Calu3 (cell line): ENCODE measurements around the gene SDR42E2. TPM values are rescaled to one million over a fixed set of nuclear protein-coding genes. Genes with fewer than 3 reads are reported as not detected.
A peak's percentile ranks its signal among the peaks of the same experiment; 100 is the strongest.

Experiments
- Bru-seq: library from RNA; stranded (reverse); fragments of 400-500 nt; gene quantifications from one replicate; lab custom pipeline; 2021; lab: Mats Ljungman, UMichigan
- BruChase-seq, 2 experiments: library from RNA; stranded (reverse); fragments of 400-500 nt; gene quantifications; one replicate each; lab custom pipeline; 2021; lab: Mats Ljungman, UMichigan
- BruUV-seq: library from RNA; stranded (reverse); fragments of 400-500 nt; replicated peaks from 2 replicates; lab custom pipeline; 2021; lab: Mats Ljungman, UMichigan
- CTCF ChIA-PET: fragments of 300-600 bp; sonication (Branson Sonifier 250); formaldehyde crosslinking; loops from one replicate; lab custom pipeline; 2022; ENCODE audit warnings: antibody characterized with exemption; lab: Charles Lee
- DNase-seq: peaks from one replicate; pipeline ENCODE4 v3.0.0; 2022
- H3K27ac Mint-ChIP-seq: one replicate; pipeline ENCODE4 v1.8.0; 2022; ENCODE audit warnings: mixed read lengths; ENCODE audit not compliant: unreplicated experiment
- H3K27me3 Mint-ChIP-seq: one replicate; pipeline ENCODE4 v1.8.0; 2022; ENCODE audit warnings: mixed read lengths; ENCODE audit not compliant: unreplicated experiment
- H3K36me3 Mint-ChIP-seq: one replicate; pipeline ENCODE4 v1.8.0; 2022; ENCODE audit warnings: mild to moderate bottlenecking, moderate library complexity, mixed read lengths; ENCODE audit not compliant: insufficient read depth, unreplicated experiment
- H3K4me1 Mint-ChIP-seq: one replicate; pipeline ENCODE4 v1.8.0; 2022; ENCODE audit warnings: mild to moderate bottlenecking, low read depth, mixed read lengths; ENCODE audit not compliant: unreplicated experiment
- H3K4me3 Mint-ChIP-seq: one replicate; pipeline ENCODE4 v1.8.0; 2022; ENCODE audit warnings: mild to moderate bottlenecking, low read depth, moderate library complexity, mixed read lengths; ENCODE audit not compliant: unreplicated experiment
- H3K9me3 Mint-ChIP-seq: one replicate; pipeline ENCODE4 v1.8.0; 2022; ENCODE audit warnings: low read depth, mixed read lengths; ENCODE audit not compliant: unreplicated experiment
- CTCF ChIP-seq: fragments of 200-600 bp; IDR thresholded peaks from one replicate; pipeline ENCODE4 v1.8.0; 2022; ENCODE audit warnings: antibody characterized with exemption; ENCODE audit not compliant: unreplicated experiment
- intact Hi-C: fragments of 100-400 bp; cut with micrococcal nuclease; formaldehyde crosslinking; loops from one replicate; pipeline ENCODE4 v1.10.0; 2022; ENCODE audit not compliant: unreplicated experiment
- long read RNA-seq: library from polyadenylated mRNA; stranded (forward); transcript quantifications from one replicate; pipeline ENCODE4 v2.0.0, GENCODE V29; 2022
- total RNA-seq: library from RNA; stranded (reverse); gene quantifications from 2 replicates; pipeline ENCODE4 v1.2.3, GENCODE V29; 2022

SDR42E2 gene
- total RNA-seq (not detected in 2 replicates), Bru-seq, nascent RNA (percentile 9 among the genes with signal in this experiment), BruChase-seq, experiment 1, labeled RNA remaining after a 6-hour chase (not detected), BruChase-seq, experiment 2, labeled RNA remaining after a 2-hour chase (percentile 8 among the genes with signal in this experiment)
- long read RNA-seq: 0 reads

- no TSS peak for BruUV-seq
- Mint-ChIP-seq H3K4me3 (no peak within 1 kb of the TSS), H3K27me3 (peaks cover 42% of the 10 kb centered on the region), H3K27ac (no peak within 1 kb of the TSS), H3K4me1 (no peaks in the 10 kb centered on the region), H3K36me3 (no peaks in the 10 kb centered on the region), H3K9me3 (peaks cover 5% of the 10 kb centered on the region)
- peak; percentile 19 for DNase-seq
- no peak for TF ChIP-seq CTCF
- intact Hi-C loops: no loop called here
- CTCF ChIA-PET: no interaction called here
Observed at GRCh38 chr16:22161999-22162655, at the start of gene SDR42E2. Gene SDR42E2 (plus strand): TSS chr16:22162506. CDS start chr16:22165583, 3,077 bp downstream.

GRCh38 chr16:22116095-22116700 is 46.1 kb upstream of the SDR42E2 start:
- intact Hi-C loops: no loop called here
- Mint-ChIP-seq H3K36me3 (no peaks in the 10 kb centered on the region), H3K27me3 (peaks cover 28% of the 10 kb centered on the region), H3K4me1 (no peaks in the 10 kb centered on the region), H3K4me3 (no peak overlapping the region), H3K27ac (no peak overlapping the region), H3K9me3 (no peaks in the 10 kb centered on the region)
- DNase-seq: no peak
- CTCF ChIA-PET: interaction anchor here (0.7 kb wide), 1 partner anchor 45 kb away, joined by 3 read pairs; no protein-coding TSS in a partner anchor
- no peak for TF ChIP-seq CTCF
- no TSS peak for BruUV-seq

- Mint-ChIP-seq H3K9me3 (peaks cover 2% of the 10 kb centered on the region), H3K36me3 (no peaks in the 10 kb centered on the region), H3K27ac (no peak overlapping the region), H3K4me1 (no peaks in the 10 kb centered on the region), H3K4me3 (no peak overlapping the region), H3K27me3 (peaks cover 30% of the 10 kb centered on the region)
- no peak for DNase-seq
- intact Hi-C loops: no loop called here
- TF ChIP-seq CTCF: no peak
- CTCF ChIA-PET: no interaction called here
- no TSS peak for BruUV-seq
Observed at GRCh38 chr16:22117609-22118008, 44.7 kb upstream of the SDR42E2 start.

- Mint-ChIP-seq H3K36me3 (no peaks in the 10 kb centered on the region), H3K27me3 (peaks cover 34% of the 10 kb centered on the region), H3K27ac (no peak overlapping the region), H3K4me3 (no peak overlapping the region), H3K9me3 (peaks cover 2% of the 10 kb centered on the region), H3K4me1 (no peaks in the 10 kb centered on the region)
- no peak for DNase-seq
- intact Hi-C loops: no loop called here
- no TSS peak for BruUV-seq
- TF ChIP-seq CTCF: no peak
- CTCF ChIA-PET: interaction anchor here (1.3 kb wide), 1 partner anchor 68 kb away, joined by 4 read pairs; no protein-coding TSS in a partner anchor
Observed at GRCh38 chr16:22120440-22120839, 41.9 kb upstream of the SDR42E2 start.
